Muscle layer of duodenum (tissue), 2 donors: ENCODE results near the gene SLC45A1.
"Not testable (repeated sequence)": the region's sequence is repeated elsewhere in the genome, so short reads cannot be mapped to it uniquely, and the experiment has no call there.

Experiments used
- H3K27ac ChIP-seq: one replicate; pipeline ENCODE4 v1.7.0; 2013; ENCODE audit warnings: mild to moderate bottlenecking, low read length
- H3K27me3 ChIP-seq: one replicate; pipeline ENCODE4 v1.7.0; 2013; ENCODE audit warnings: low read depth, mild to moderate bottlenecking, control low read depth, low read length
- H3K36me3 ChIP-seq, 2 donors: one replicate each; pipeline ENCODE4 v1.7.0; 2013; ENCODE audit warnings: low read length in 2 of 2, control low read depth in 1 of 2, mild to moderate bottlenecking in 1 of 2; ENCODE audit not compliant: insufficient read depth in 2 of 2, control insufficient read depth in 1 of 2
- H3K4me1 ChIP-seq, 2 donors: one replicate each; pipeline ENCODE4 v1.7.0; 2013; ENCODE audit warnings: low read length in 2 of 2, mild to moderate bottlenecking in 2 of 2, control low read depth in 1 of 2, moderate library complexity in 1 of 2; ENCODE audit not compliant: insufficient read depth in 2 of 2, control insufficient read depth in 1 of 2
- H3K4me3 ChIP-seq, 2 donors: one replicate each; pipeline ENCODE4 v1.7.0; 2013; ENCODE audit warnings: low read length in 2 of 2, low read depth in 1 of 2, mild to moderate bottlenecking in 1 of 2
- H3K9me3 ChIP-seq, 2 donors: one replicate each; pipeline ENCODE4 v1.7.0; 2013; ENCODE audit warnings: low read length in 2 of 2, control low read depth in 1 of 2, mild to moderate bottlenecking in 1 of 2; ENCODE audit not compliant: control insufficient read depth in 1 of 2
- donor health status: healthy.

Gene SLC45A1

GRCh38 chr1:8374356-8374755 is 56.4 kb downstream of the SLC45A1 start:
- Histone ChIP-seq H3K4me3 (no peak overlapping the region), H3K4me1 (peaks cover 50 to 67% of the 10 kb centered on the region in 2 donors), H3K9me3 (no peaks in the 10 kb centered on the region), H3K27ac (peak overlapping the region; percentile 86), H3K36me3 (no peaks in the 10 kb centered on the region), H3K27me3 (no peaks in the 10 kb centered on the region)

- Histone ChIP-seq H3K4me1 (peaks cover 50 to 71% of the 10 kb centered on the region in 2 donors), H3K27ac (peak overlapping the region; percentile 86), H3K36me3 (no peaks in the 10 kb centered on the region), H3K27me3 (no peaks in the 10 kb centered on the region), H3K4me3 (no peak overlapping the region), H3K9me3 (no peaks in the 10 kb centered on the region)
Measured at GRCh38 chr1:8374812-8375211, 56.9 kb downstream of the SLC45A1 start.

- Histone ChIP-seq H3K4me1 (peaks cover 35 to 71% of the 10 kb centered on the region in 2 donors), H3K9me3 (no peaks in the 10 kb centered on the region), H3K4me3 (no peak overlapping the region), H3K27me3 (no peaks in the 10 kb centered on the region), H3K36me3 (no peaks in the 10 kb centered on the region), H3K27ac (no peak overlapping the region)
Measured at GRCh38 chr1:8376358-8376840, 58.5 kb downstream of the SLC45A1 start.

GRCh38 chr1:8377271-8377981 is 59.5 kb downstream of the SLC45A1 start:
- peaks cover 33 to 72% of the 10 kb centered on the region in 2 donors for H3K4me1 ChIP-seq
- H3K4me3 ChIP-seq: no peak overlapping the region
- no peaks in the 10 kb centered on the region for H3K9me3 ChIP-seq
- no peak overlapping the region for H3K27ac ChIP-seq
- no peaks in the 10 kb centered on the region for H3K36me3 ChIP-seq
- no peaks in the 10 kb centered on the region for H3K27me3 ChIP-seq

- no peaks in the 10 kb centered on the region for H3K9me3 ChIP-seq
- no peaks in the 10 kb centered on the region for H3K27me3 ChIP-seq
- H3K4me1 ChIP-seq: peaks cover 26 to 72% of the 10 kb centered on the region in 2 donors
- peaks cover 0 to 1% of the 10 kb centered on the region in 2 donors for H3K36me3 ChIP-seq
- no peak overlapping the region for H3K4me3 ChIP-seq
- H3K27ac ChIP-seq: peak overlapping the region; percentile 53
Measured at GRCh38 chr1:8378178-8378577, 60.3 kb downstream of the SLC45A1 start.

GRCh38 chr1:8378981-8379470 is 61.1 kb downstream of the SLC45A1 start:
- H3K4me1 ChIP-seq: peaks cover 25 to 71% of the 10 kb centered on the region in 2 donors
- H3K36me3 ChIP-seq: peaks cover 0 to 4% of the 10 kb centered on the region in 2 donors

GRCh38 chr1:8379513-8380186 is 61.7 kb downstream of the SLC45A1 start:
- no peak overlapping the region for H3K27ac ChIP-seq
- no peaks in the 10 kb centered on the region for H3K27me3 ChIP-seq
- peaks cover 0 to 8% of the 10 kb centered on the region in 2 donors for H3K36me3 ChIP-seq
- peaks cover 27 to 72% of the 10 kb centered on the region in 2 donors for H3K4me1 ChIP-seq
- no peaks in the 10 kb centered on the region for H3K9me3 ChIP-seq
- no peak overlapping the region for H3K4me3 ChIP-seq

More at GRCh38 chr1:8378981-8379470, 61.1 kb downstream of the SLC45A1 start:
- Histone ChIP-seq H3K9me3 (no peaks in the 10 kb centered on the region), H3K4me3 (no peak overlapping the region), H3K27me3 (no peaks in the 10 kb centered on the region), H3K27ac (peak overlapping the region; percentile 53)

- H3K4me1 ChIP-seq: peaks cover 25 to 78% of the 10 kb centered on the region in 2 donors
- H3K36me3 ChIP-seq, H3K4me3 ChIP-seq, H3K27me3 ChIP-seq, H3K9me3 ChIP-seq, H3K27ac ChIP-seq: not testable (repeated sequence)
Measured at GRCh38 chr1:8380310-8380709, 62.4 kb downstream of the SLC45A1 start.

- Histone ChIP-seq H3K36me3 (peaks cover 0 to 8% of the 10 kb centered on the region in 2 donors), H3K4me1 (peaks cover 25 to 74% of the 10 kb centered on the region in 2 donors), H3K27ac (peak overlapping the region; percentile 6)
Measured at GRCh38 chr1:8381618-8382017, 63.7 kb downstream of the SLC45A1 start.

GRCh38 chr1:8382051-8382505 is 64.2 kb downstream of the SLC45A1 start:
- H3K27me3 ChIP-seq: no peaks in the 10 kb centered on the region
- peaks cover 25 to 77% of the 10 kb centered on the region in 2 donors for H3K4me1 ChIP-seq
- peaks cover 0 to 8% of the 10 kb centered on the region in 2 donors for H3K36me3 ChIP-seq
- H3K27ac ChIP-seq: peak overlapping the region; percentile 6
- H3K4me3 ChIP-seq: no peak overlapping the region
- H3K9me3 ChIP-seq: no peaks in the 10 kb centered on the region

More at GRCh38 chr1:8381618-8382017, 63.7 kb downstream of the SLC45A1 start:
- H3K27me3 ChIP-seq: no peaks in the 10 kb centered on the region
- H3K4me3 ChIP-seq: no peak overlapping the region
- H3K9me3 ChIP-seq: no peaks in the 10 kb centered on the region
